Spinal cord (tissue), 10 donors: Measurements from ENCODE around the gene UCHL5. TPM values are rescaled to one million over a fixed set of nuclear protein-coding genes. Genes with fewer than 3 reads are reported as not detected.
A peak's percentile ranks its signal among the peaks of the same experiment; 100 is the strongest.
"Not testable (repeated sequence)": the region's sequence is repeated elsewhere in the genome, so short reads cannot be mapped to it uniquely, and the experiment has no call there.

Experiments used
- DNase-seq, 6 donors: peaks; one replicate each; pipeline versions ENCODE4 v3.0.0 to v3.0.0-alpha.2; 2013 to 2015; ENCODE audit warnings: low spot score in 6 of 6, low read depth in 4 of 6
- H3K27ac ChIP-seq: one replicate; pipeline ENCODE4 v1.5.1; 2013; ENCODE audit warnings: low read depth, low read length, control low read depth
- H3K27me3 ChIP-seq: one replicate; pipeline ENCODE4 v1.6.1; 2013; ENCODE audit warnings: low read length; ENCODE audit not compliant: control insufficient read depth, insufficient read depth
- H3K36me3 ChIP-seq: one replicate; pipeline ENCODE4 v1.6.1; 2013; ENCODE audit warnings: low read length; ENCODE audit not compliant: control insufficient read depth, insufficient read depth
- H3K4me1 ChIP-seq: one replicate; pipeline ENCODE4 v1.6.1; 2013; ENCODE audit warnings: low read length; ENCODE audit not compliant: control insufficient read depth, insufficient read depth
- H3K4me3 ChIP-seq: one replicate; pipeline ENCODE4 v1.5.1; 2013; ENCODE audit warnings: low read depth, low read length, control low read depth
- H3K9me3 ChIP-seq: one replicate; pipeline ENCODE4 v1.6.1; 2013; ENCODE audit warnings: low read length; ENCODE audit not compliant: control insufficient read depth, insufficient read depth
- WGBS: methylation state at CpG from one replicate; pipeline ENCODE4 v1.1.5; 2013; ENCODE audit warnings: missing lambda C conversion rate; ENCODE audit not compliant: insufficient coverage; 5-methylcytosine and 5-hydroxymethylcytosine counted together
- polyA plus RNA-seq, 2 donors: library from polyadenylated mRNA; unstranded; fragments of 120-200 nt; gene quantifications; one replicate each; pipeline ENCODE4 v1.2.1, GENCODE V29; 2013; ENCODE audit not compliant: insufficient read length in 2 of 2
- total RNA-seq, 2 donors: library from RNA; depleted of rRNA in 1 of 2; stranded (reverse); fragments of 120-200 nt in 1 of 2; fragments of >200 nt in 1 of 2; gene quantifications; one replicate each; pipeline versions ENCODE4 v1.2.3 to v1.2.4, GENCODE V29; 2013 to 2014
- donor health status: healthy.

UCHL5 gene
- total and polyA plus RNA-seq, 4 donors: 29.8 to 54.3 (median 41.5) TPM

GRCh38 chr1:193068013-193068412 lies 8.9 kb upstream of the UCHL5 start:
- Histone ChIP-seq H3K4me1 (no peaks in the 10 kb centered on the region), H3K27me3 (no peaks in the 10 kb centered on the region), H3K36me3 (peaks cover 3% of the 10 kb centered on the region), H3K27ac (no peak overlapping the region), H3K4me3 (no peak overlapping the region), H3K9me3 (no peaks in the 10 kb centered on the region)
- no peak for DNase-seq

DNA sequence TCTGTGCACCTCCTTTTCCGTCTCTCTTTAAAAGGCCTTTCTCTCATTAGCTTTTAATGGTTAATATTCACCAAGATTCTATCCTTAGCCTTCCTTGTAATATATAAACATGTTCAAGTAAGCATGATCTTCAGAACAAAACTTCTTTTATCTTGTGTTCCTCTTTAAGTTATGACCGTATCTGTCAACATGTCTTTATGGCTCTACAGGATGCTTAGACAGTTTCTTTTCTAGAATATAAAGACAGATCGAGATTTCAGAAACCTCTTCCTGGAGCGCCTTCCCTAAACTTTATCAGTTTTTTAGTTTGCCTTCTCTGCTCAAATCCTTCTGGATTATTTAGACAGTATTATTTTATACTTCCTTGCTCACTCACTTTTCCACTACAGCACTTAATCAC lies 7.4 kb upstream of the UCHL5 start:
- H3K36me3 ChIP-seq: no peaks in the 10 kb centered on the region
- no peaks in the 10 kb centered on the region for H3K4me1 ChIP-seq
- no CpG with 5 or more reads among the region's 4 CpGs for WGBS
- no peak for DNase-seq
- H3K9me3 ChIP-seq: no peaks in the 10 kb centered on the region
- no peak overlapping the region for H3K27ac ChIP-seq
- no peaks in the 10 kb centered on the region for H3K27me3 ChIP-seq
- H3K4me3 ChIP-seq: no peak overlapping the region

DNA sequence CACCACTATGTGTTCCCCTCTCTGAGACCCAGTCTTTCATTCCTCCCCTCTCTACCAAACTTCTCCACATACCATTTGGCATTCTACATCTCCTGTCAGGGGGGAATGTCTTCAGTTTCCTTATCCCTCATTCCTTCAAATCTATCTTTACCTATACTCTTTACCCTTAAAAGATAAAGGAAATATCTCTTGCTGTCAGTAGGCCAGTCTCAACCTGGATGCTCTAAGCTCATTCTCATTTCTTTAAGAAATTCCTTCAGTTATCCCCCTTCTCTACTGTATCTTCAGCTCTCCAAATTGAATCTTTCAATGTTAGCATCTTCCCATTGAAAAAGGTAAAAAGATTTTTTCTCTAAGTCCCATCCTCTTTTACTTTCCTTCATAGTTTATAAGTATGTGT lies 6.8 kb upstream of the UCHL5 start:
- H3K27me3 ChIP-seq: no peaks in the 10 kb centered on the region
- no peaks in the 10 kb centered on the region for H3K36me3 ChIP-seq
- no peak for DNase-seq
- H3K27ac ChIP-seq: no peak overlapping the region
- H3K4me1 ChIP-seq: no peaks in the 10 kb centered on the region
- H3K4me3 ChIP-seq: no peak overlapping the region
- H3K9me3 ChIP-seq: no peaks in the 10 kb centered on the region

- Histone ChIP-seq H3K27ac (no peak overlapping the region), H3K27me3 (no peaks in the 10 kb centered on the region), H3K9me3 (no peaks in the 10 kb centered on the region), H3K4me1 (peaks cover 8% of the 10 kb centered on the region), H3K36me3 (no peaks in the 10 kb centered on the region), H3K4me3 (no peak overlapping the region)
- WGBS: no CpG with 5 or more reads among the region's 4 CpGs
- no peak for DNase-seq
Measured at GRCh38 chr1:193062698-193063463, 3.7 kb upstream of the UCHL5 start.

GRCh38 chr1:193060938-193061337 lies 1.8 kb upstream of the UCHL5 start:
- no peak overlapping the region for H3K27ac ChIP-seq
- WGBS: 17% methylated on average over 2 of the region's 2 CpGs
- H3K4me1 ChIP-seq: peaks cover 11% of the 10 kb centered on the region
- no peaks in the 10 kb centered on the region for H3K27me3 ChIP-seq
- peak overlapping the region; percentile 100 for H3K4me3 ChIP-seq
- H3K36me3 ChIP-seq: no peaks in the 10 kb centered on the region
- peak in 1 of 6 donors; percentile 48 for DNase-seq
- H3K9me3 ChIP-seq: no peaks in the 10 kb centered on the region

DNA sequence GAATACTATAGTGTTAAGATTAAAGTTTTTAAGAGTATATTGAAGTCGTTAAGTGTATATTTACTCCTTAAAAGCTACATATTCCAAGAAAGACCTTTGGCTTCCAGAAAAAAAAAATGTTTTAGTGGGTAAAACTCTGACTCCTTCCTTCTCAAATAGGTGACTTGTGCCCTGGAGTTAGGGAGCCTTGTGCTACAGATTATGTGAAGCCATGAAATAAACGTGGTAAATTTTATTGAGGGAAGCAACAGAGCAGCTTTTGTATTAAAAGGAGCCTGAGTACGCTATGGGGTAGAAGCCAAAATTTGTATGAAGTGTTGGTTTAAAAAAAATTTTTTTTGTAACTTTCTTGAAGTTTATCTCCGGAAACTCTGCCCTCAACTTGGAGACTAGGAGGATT lies 1.2 kb upstream of the UCHL5 start:
- Histone ChIP-seq H3K4me1 (peaks cover 11% of the 10 kb centered on the region), H3K36me3 (no peaks in the 10 kb centered on the region), H3K9me3 (no peaks in the 10 kb centered on the region), H3K27ac (peak overlapping the region; percentile 100), H3K4me3 (peak overlapping the region; percentile 100), H3K27me3 (no peaks in the 10 kb centered on the region)
- peak in 1 of 6 donors; percentile 12 for DNase-seq
- 30% methylated on average over 3 of the region's 4 CpGs for WGBS

- no peak for DNase-seq
- Histone ChIP-seq H3K27ac (peak overlapping the region; percentile 100), H3K36me3 (no peaks in the 10 kb centered on the region), H3K27me3 (no peaks in the 10 kb centered on the region), H3K4me3 (peak overlapping the region; percentile 100), H3K4me1 (peaks cover 11% of the 10 kb centered on the region), H3K9me3 (no peaks in the 10 kb centered on the region)
- 0% methylated on average over 4 of the region's 9 CpGs for WGBS
Measured at GRCh38 chr1:193060115-193060403, 899 bp upstream of the UCHL5 start.

DNA sequence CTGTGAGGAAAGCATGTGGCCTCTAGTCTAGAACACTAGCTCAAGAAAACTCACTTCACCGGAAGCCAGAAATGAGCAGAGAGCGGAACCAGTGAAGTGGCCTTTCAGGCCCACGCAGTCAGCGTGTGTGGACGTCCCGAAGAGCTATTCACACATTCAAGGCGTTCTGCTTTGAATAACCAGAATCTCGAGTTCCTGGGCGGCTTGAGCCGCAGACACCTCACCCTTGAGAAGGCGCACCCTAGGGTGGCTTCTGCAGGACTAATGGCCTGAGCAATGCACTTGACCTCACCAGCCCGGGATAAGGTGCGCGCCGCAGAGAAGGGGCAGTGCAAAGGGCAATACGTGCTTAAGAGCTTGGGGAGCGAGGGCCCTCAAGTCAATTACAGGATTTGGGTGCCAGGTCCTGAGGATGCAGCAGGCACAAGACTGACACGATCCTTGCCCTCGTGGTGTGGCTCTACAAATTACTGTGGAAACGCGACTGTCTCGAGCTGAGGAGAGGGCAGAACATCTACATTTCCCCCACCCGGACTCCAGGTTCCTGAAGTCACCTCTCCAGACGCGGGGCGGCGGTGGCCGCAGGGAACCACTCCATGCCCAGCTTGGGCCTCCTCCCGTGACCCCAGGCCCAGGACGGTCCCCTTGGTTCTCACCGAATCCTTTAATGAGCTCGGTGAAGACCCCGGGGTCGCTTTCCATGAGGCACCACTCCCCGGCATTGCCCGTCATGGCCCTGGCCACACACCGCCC lies 455 bp downstream of the UCHL5 start:
- 1% methylated on average over 35 of the region's 37 CpGs for WGBS
- DNase-seq: peak in 5 of 6 donors; percentile 9 to 49 (median 38)
- Histone ChIP-seq H3K36me3 (no peaks in the 10 kb centered on the region), H3K27me3 (no peaks in the 10 kb centered on the region), H3K27ac (peak overlapping the region; percentile 100), H3K4me3 (peak overlapping the region; percentile 100), H3K9me3 (no peaks in the 10 kb centered on the region), H3K4me1 (peaks cover 11% of the 10 kb centered on the region)

DNA sequence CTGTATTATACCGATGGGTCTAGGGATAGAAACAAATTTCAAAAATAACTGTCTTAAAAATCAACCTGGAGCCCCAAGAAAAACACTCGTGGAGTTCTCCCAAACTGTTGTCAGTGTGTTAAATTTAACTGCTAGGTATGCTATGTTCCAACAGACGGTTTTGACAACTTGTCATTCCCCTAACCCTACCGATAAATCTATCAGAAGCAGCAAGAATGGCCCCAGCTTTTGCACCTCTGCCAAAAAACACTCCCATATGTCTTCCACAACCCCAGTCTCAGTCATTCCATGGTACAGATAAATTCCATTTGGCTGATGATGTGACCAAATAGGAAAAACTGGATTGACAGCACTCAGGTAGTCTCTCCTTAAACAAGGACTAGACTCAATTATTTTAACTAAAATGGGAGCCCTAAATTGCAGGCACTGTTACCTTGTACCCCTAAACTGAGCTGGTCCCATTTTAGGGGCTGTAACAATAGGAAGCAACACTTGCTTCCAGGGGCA lies 4.9 kb downstream of the UCHL5 start:
- WGBS: 80% methylated on average over 2 of the region's 4 CpGs
- Histone ChIP-seq H3K27ac (no peak overlapping the region), H3K4me1 (peaks cover 11% of the 10 kb centered on the region), H3K4me3 (no peak overlapping the region), H3K27me3 (no peaks in the 10 kb centered on the region), H3K36me3 (peaks cover 7% of the 10 kb centered on the region), H3K9me3 (no peaks in the 10 kb centered on the region)
- DNase-seq: no peak

DNA sequence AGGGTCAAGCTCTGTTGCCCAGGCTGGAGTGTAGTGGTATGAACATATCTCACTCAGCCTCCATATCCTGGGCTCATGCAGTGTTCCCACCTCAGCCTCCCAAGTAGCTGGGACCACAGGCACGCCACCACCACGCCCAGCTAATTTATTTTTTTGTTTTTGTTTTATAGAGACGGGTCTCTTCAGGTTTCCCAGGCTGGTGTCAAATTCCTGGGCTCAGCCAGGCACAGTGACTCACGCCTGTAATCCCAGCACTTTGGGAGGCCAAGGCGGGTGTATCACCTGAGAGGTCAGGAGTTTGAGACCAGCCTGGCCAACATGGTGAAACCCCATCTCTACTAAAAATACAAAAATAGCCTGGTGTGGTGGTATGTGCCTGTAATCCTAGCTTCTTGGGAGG lies 10.2 kb downstream of the UCHL5 start:
- H3K9me3 ChIP-seq, H3K27me3 ChIP-seq, H3K27ac ChIP-seq, DNase-seq, H3K4me1 ChIP-seq, H3K4me3 ChIP-seq: not testable (repeated sequence)
- WGBS: 94% methylated on average over 2 of the region's 5 CpGs
- peaks cover 12% of the 10 kb centered on the region for H3K36me3 ChIP-seq
